Mesodermal cell (in vitro differentiated cells): ENCODE data around the gene PCDHGA8. TPM values are rescaled to one million over a fixed set of nuclear protein-coding genes. Genes with fewer than 3 reads are reported as not detected.
"Not testable (repeated sequence)": the region's sequence is repeated elsewhere in the genome, so short reads cannot be mapped to it uniquely, and the experiment has no call there.

ENCODE experiments used
- H3K27ac ChIP-seq: 2 replicates; pipeline ENCODE4 v1.7.0; 2013; ENCODE audit warnings: mild to moderate bottlenecking, low read depth, low read length, moderate library complexity; ENCODE audit not compliant: severe bottlenecking
- H3K36me3 ChIP-seq: 2 replicates; pipeline ENCODE4 v1.7.1; 2013; ENCODE audit warnings: mild to moderate bottlenecking, low read length, moderate library complexity; ENCODE audit not compliant: control insufficient read depth, insufficient read depth
- H3K4me1 ChIP-seq: one replicate; pipeline ENCODE4 v1.7.1; 2013; ENCODE audit warnings: mild to moderate bottlenecking, low read length; ENCODE audit not compliant: insufficient read depth, control insufficient read depth, poor library complexity, severe bottlenecking
- H3K4me3 ChIP-seq: 2 replicates; pipeline ENCODE4 v1.7.0; 2013; ENCODE audit warnings: low read length, control low read depth, mild to moderate bottlenecking; ENCODE audit not compliant: insufficient read depth, poor library complexity, severe bottlenecking; ENCODE audit errors: extremely low read depth
- H3K9me3 ChIP-seq: 2 replicates; pipeline ENCODE4 v1.7.1; 2013; ENCODE audit warnings: mild to moderate bottlenecking, low read length, moderate library complexity; ENCODE audit not compliant: control insufficient read depth
- WGBS, 2 experiments: methylation state at CpG; one replicate each; pipeline ENCODE4 v1.1.5; 2013; ENCODE audit warnings: missing lambda C conversion rate in 2 of 2; ENCODE audit not compliant: insufficient coverage in 2 of 2; 5-methylcytosine and 5-hydroxymethylcytosine counted together
- polyA plus RNA-seq, 2 experiments: library from polyadenylated mRNA; stranded (reverse); fragments of 50-300 nt; gene quantifications; one replicate each; pipeline ENCODE4 v1.2.3, GENCODE V29; 2013

The PCDHGA8 gene
- 0.44 TPM for polyA plus RNA-seq (2013, experiment 1 of 2)
- 0.35 TPM for polyA plus RNA-seq (2013, experiment 2 of 2)

DNA sequence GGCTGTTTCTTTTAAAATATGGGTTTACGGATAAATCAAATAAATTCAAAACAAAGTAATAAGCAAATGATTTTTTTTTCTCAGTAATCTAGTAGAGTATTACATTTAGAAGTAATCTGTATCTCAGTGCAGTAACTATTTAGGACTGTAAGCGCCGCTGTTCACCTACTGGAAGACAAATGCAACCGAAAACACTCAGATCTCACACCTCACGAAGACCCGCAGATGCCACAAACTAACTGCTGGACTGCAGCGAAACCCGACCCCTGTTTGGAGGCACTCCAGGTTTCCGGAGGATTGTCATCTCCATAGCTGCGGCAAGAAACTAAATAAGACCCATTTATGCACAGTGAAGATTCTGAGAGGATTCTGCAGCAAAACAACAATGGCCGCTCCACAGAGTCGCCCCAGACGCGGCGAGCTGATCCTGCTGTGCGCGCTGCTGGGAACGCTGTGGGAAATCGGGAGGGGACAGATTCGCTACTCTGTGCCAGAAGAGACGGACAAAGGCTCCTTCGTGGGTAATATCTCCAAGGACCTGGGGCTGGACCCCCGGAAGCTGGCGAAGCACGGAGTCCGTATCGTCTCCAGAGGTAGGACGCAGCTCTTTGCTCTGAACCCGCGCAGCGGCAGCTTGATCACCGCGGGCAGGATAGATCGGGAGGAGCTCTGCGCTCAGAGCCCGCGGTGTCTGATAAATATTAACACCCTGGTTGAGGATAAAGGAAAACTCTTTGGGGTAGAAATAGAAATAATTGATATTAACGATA lies at the start of gene PCDHGA8:
Gene PCDHGA8 (plus strand): TSS at position 205 of the 770 bp plus-strand sequence. CDS start 181 bp downstream, at position 386.
- H3K36me3 ChIP-seq: peaks cover 15% of the 10 kb centered on the region
- H3K9me3 ChIP-seq: peaks cover 63% of the 10 kb centered on the region
- H3K27ac ChIP-seq: no peak within 1 kb of the TSS
- H3K4me1 ChIP-seq: no peaks in the 10 kb centered on the region
- WGBS, 2 experiments: 92 to 96% methylated on average over 31 to 37 of the region's 38 CpGs
- no peak within 1 kb of the TSS for H3K4me3 ChIP-seq

GRCh38 chr5:141342773-141343172 lies 49.7 kb upstream of the PCDHGA8 start:
- Histone ChIP-seq H3K36me3 (no peaks in the 10 kb centered on the region), H3K9me3 (peaks cover 31% of the 10 kb centered on the region), H3K4me1 (no peaks in the 10 kb centered on the region), H3K4me3 (no peak overlapping the region), H3K27ac (no peak overlapping the region)
- 67 to 83% methylated on average over 1 of the region's 1 CpG for WGBS, 2 experiments

GRCh38 chr5:141343242-141343952 lies 49.0 kb upstream of the PCDHGA8 start, which contains the start of gene PCDHGA3:
Gene PCDHGA3, plus strand, starts transcription at chr5:141343829. Its CDS starts 205 bp downstream, at chr5:141344034.
- Histone ChIP-seq H3K27ac (no peak within 1 kb of the TSS), H3K4me3 (peak within 1 kb of the TSS; percentile 31), H3K36me3 (no peaks in the 10 kb centered on the region), H3K4me1 (no peaks in the 10 kb centered on the region), H3K9me3 (peaks cover 31% of the 10 kb centered on the region)
- 63% methylated on average over 6 of the region's 9 CpGs for WGBS, 2 experiments

GRCh38 chr5:141343953-141344463 lies 48.4 kb upstream of the PCDHGA8 start:
- Histone ChIP-seq H3K4me1 (no peaks in the 10 kb centered on the region), H3K4me3 (peak overlapping the region; percentile 31), H3K9me3 (peaks cover 25% of the 10 kb centered on the region), H3K36me3 (no peaks in the 10 kb centered on the region), H3K27ac (no peak overlapping the region)
- 87 to 88% methylated on average over 29 to 30 of the region's 31 CpGs for WGBS, 2 experiments

DNA sequence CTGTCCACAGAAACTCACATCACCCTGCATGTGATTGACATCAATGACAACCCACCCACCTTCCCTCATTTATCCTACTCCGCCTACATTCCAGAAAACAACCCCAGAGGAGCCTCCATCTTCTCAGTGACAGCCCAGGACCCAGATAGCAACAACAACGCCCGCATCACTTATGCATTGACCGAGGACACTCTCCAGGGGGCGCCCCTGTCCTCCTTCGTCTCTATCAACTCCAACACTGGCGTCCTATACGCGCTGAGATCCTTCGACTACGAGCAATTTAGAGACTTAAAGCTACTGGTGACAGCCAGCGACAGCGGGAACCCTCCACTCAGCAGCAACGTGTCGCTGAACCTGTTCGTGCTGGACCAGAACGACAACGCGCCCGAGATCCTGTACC lies 47.1 kb upstream of the PCDHGA8 start:
- H3K4me3 ChIP-seq: no peak overlapping the region
- 94% methylated on average over 10 to 15 of the region's 20 CpGs for WGBS, 2 experiments
- no peaks in the 10 kb centered on the region for H3K36me3 ChIP-seq
- no peak overlapping the region for H3K27ac ChIP-seq
- peaks cover 22% of the 10 kb centered on the region for H3K9me3 ChIP-seq
- H3K4me1 ChIP-seq: no peaks in the 10 kb centered on the region

DNA sequence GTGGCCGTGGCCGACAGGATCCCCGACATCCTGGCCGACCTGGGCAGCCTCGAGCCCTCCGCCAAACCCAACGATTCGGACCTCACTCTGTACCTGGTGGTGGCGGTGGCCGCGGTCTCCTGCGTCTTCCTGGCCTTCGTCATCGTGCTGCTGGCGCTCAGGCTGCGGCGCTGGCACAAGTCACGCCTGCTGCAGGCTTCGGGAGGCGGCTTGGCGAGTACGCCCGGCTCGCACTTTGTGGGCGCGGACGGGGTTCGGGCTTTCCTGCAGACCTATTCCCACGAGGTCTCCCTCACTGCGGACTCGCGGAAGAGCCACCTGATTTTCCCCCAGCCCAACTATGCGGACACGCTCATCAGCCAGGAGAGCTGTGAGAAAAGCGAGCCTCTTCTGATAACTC lies 46.4 kb upstream of the PCDHGA8 start:
- not testable (repeated sequence) for H3K4me1 ChIP-seq, H3K27ac ChIP-seq, H3K36me3 ChIP-seq, H3K4me3 ChIP-seq
- H3K9me3 ChIP-seq: peaks cover 29% of the 10 kb centered on the region
- WGBS, 2 experiments: 100% methylated on average over 2 of the region's 35 CpGs; no CpG with 5 or more reads in 1 of the 2 experiments

- WGBS, 2 experiments: 78 to 80% methylated on average over 25 to 27 of the region's 29 CpGs
- no peak within 1 kb of the TSS for H3K27ac ChIP-seq
- no peaks in the 10 kb centered on the region for H3K36me3 ChIP-seq
- no peak within 1 kb of the TSS for H3K4me3 ChIP-seq
- H3K9me3 ChIP-seq: peaks cover 34% of the 10 kb centered on the region
- H3K4me1 ChIP-seq: no peaks in the 10 kb centered on the region
Measured at GRCh38 chr5:141349917-141350619, 42.4 kb upstream of the PCDHGA8 start, which contains the start of gene PCDHGB1. Gene PCDHGB1, plus strand, starts transcription at chr5:141350099. Its CDS starts 162 bp downstream, at chr5:141350261.

DNA sequence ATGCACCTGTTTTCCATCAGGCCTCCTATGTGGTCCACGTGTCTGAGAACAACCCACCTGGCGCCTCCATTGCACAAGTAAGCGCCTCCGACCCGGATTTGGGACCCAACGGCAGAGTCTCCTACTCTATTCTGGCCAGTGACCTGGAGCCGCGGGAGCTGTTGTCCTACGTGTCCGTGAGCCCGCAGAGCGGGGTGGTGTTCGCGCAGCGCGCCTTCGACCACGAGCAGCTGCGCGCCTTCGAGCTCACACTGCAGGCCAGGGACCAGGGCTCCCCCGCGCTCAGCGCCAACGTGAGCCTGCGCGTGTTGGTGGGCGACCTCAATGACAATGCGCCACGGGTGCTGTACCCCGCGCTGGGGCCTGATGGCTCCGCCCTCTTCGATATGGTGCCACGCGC lies 40.8 kb upstream of the PCDHGA8 start:
- no peak overlapping the region for H3K27ac ChIP-seq
- 96 to 98% methylated on average over 21 to 24 of the region's 36 CpGs for WGBS, 2 experiments
- H3K4me3 ChIP-seq: no peak overlapping the region
- no peaks in the 10 kb centered on the region for H3K36me3 ChIP-seq
- peaks cover 43% of the 10 kb centered on the region for H3K9me3 ChIP-seq
- H3K4me1 ChIP-seq: no peaks in the 10 kb centered on the region

DNA sequence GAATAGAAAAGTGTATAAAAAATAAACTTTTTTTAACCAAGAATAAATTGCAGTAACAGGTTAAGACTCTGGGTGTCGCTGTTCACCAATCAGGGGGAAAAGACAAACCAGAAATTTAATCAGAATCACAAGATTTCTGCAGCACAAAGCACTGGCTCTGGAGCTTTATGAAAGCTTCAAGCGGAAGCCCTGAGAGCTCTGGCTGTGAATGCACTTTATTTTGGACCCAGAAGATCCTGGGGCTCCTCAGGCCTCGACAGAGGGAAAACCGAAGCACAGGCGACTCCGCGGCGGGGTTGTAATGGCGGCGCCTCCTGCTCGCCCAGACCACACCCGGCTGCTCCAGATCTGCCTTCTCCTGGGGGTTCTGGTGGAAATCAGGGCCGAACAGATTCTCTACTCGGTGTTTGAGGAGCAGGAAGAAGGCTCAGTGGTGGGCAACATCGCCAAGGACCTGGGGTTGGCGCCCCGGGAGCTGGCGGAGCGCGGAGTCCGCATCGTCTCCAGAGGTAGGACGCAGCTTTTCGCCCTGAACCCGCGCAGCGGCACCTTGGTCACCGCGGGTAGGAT lies 37.4 kb upstream of the PCDHGA8 start, which contains the start of gene PCDHGA4:
Gene PCDHGA4 (plus strand): TSS at position 122 of the 570 bp plus-strand sequence. CDS start 87 bp downstream, at position 209.
- Histone ChIP-seq H3K4me3 (no peak within 1 kb of the TSS), H3K27ac (no peak within 1 kb of the TSS), H3K9me3 (peaks cover 46% of the 10 kb centered on the region), H3K4me1 (no peaks in the 10 kb centered on the region), H3K36me3 (no peaks in the 10 kb centered on the region)
- 90 to 92% methylated on average over 27 to 29 of the region's 29 CpGs for WGBS, 2 experiments

DNA sequence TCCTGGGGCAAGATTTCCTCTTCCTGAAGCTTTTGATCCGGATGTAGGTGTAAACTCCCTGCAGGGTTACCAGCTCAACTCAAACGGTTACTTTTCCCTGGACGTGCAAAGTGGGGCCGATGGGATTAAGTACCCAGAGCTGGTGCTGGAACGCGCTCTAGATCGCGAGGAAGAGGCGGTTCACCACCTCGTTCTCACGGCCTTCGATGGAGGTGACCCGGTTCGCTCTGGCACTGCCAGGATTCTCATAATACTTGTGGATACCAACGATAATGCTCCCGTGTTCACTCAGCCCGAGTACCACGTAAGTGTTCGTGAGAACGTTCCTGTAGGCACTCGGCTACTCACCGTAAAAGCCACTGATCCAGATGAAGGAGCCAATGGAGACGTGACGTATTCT lies 36.8 kb upstream of the PCDHGA8 start:
- Histone ChIP-seq H3K4me3 (no peak overlapping the region), H3K4me1 (no peaks in the 10 kb centered on the region), H3K36me3 (no peaks in the 10 kb centered on the region), H3K27ac (no peak overlapping the region), H3K9me3 (peaks cover 46% of the 10 kb centered on the region)
- 96 to 97% methylated on average over 22 to 24 of the region's 24 CpGs for WGBS, 2 experiments
